ENCODE results near the gene C1orf105. TPM values are rescaled to one million over a fixed set of nuclear protein-coding genes. Genes with fewer than 3 reads are reported as not detected.

The C1orf105 gene
- total and polyA plus RNA-seq, 10 donors: not detected

- TF ChIP-seq POLR2A (IDR thresholded peaks at IDR 0.05): no peak
- Histone ChIP-seq H3K27me3 (replicated peaks in 1 of 7) (no peaks in the 10 kb centered on the region), H3K4me1 (no peaks in the 10 kb centered on the region), H3K27ac (no peak overlapping the region), H3K9me3 (no peaks in the 10 kb centered on the region), H3K4me3 (no peak overlapping the region), H3K36me3 (no peaks in the 10 kb centered on the region)
- DNase-seq: no peak
- 84 to 97% (median 93%) methylated on average over 1 of the region's 1 CpG for WGBS, 5 donors
- intact Hi-C loops (cut with DNase I; ENCODE audit: low total_unique reads): no loop called here
Observed at GRCh38 chr1:172460887-172461315, 40.4 kb downstream of the C1orf105 start.

GRCh38 chr1:172465617-172466016, 45.1 kb downstream of the C1orf105 start:
- intact Hi-C loops (cut with DNase I; ENCODE audit: low total_unique reads): no loop called here
- Histone ChIP-seq H3K27ac (no peak overlapping the region), H3K9me3 (no peaks in the 10 kb centered on the region), H3K36me3 (no peaks in the 10 kb centered on the region), H3K27me3 (replicated peaks in 1 of 7) (no peaks in the 10 kb centered on the region), H3K4me3 (no peak overlapping the region), H3K4me1 (no peaks in the 10 kb centered on the region)
- no peak for TF ChIP-seq POLR2A (IDR thresholded peaks at IDR 0.05)
- no peak for TF ChIP-seq CTCF (IDR thresholded peaks at IDR 0.05 in 8 of 11, conservative IDR thresholded peaks at IDR 0.05 in 3 of 11)
- TF ChIP-seq POLR2AphosphoS5 (IDR thresholded peaks at IDR 0.05): no peak
- DNase-seq: no peak
- 83 to 100% (median 93%) methylated on average over 1 of the region's 1 CpG for WGBS, 5 donors

- Histone ChIP-seq H3K9me3 (no peaks in the 10 kb centered on the region), H3K4me1 (no peaks in the 10 kb centered on the region), H3K36me3 (no peaks in the 10 kb centered on the region), H3K27me3 (replicated peaks in 1 of 7) (no peaks in the 10 kb centered on the region), H3K4me3 (no peak overlapping the region), H3K27ac (no peak overlapping the region)
- WGBS, 5 donors: 86 to 98% (median 97%) methylated on average over 3 of the region's 3 CpGs
- intact Hi-C loops (cut with DNase I; ENCODE audit: low total_unique reads): no loop called here
- DNase-seq: no peak
- TF ChIP-seq POLR2AphosphoS5 (IDR thresholded peaks at IDR 0.05) (no peak), CTCF (IDR thresholded peaks at IDR 0.05 in 8 of 11, conservative IDR thresholded peaks at IDR 0.05 in 3 of 11) (no peak), POLR2A (IDR thresholded peaks at IDR 0.05) (no peak)
Observed at GRCh38 chr1:172466795-172467407, 46.4 kb downstream of the C1orf105 start.

- TF ChIP-seq CTCF (IDR thresholded peaks at IDR 0.05 in 8 of 11, conservative IDR thresholded peaks at IDR 0.05 in 3 of 11) (no peak), POLR2AphosphoS5 (IDR thresholded peaks at IDR 0.05) (no peak), POLR2A (IDR thresholded peaks at IDR 0.05) (no peak)
- WGBS, 5 donors: 46 to 72% (median 56%) methylated on average over 3 of the region's 3 CpGs
- intact Hi-C loops (cut with DNase I; ENCODE audit: low total_unique reads): no loop called here
- Histone ChIP-seq H3K27me3 (replicated peaks in 1 of 7) (no peaks in the 10 kb centered on the region), H3K4me3 (no peak overlapping the region), H3K27ac (no peak overlapping the region), H3K9me3 (no peaks in the 10 kb centered on the region), H3K4me1 (peaks cover 0 to under 1% (median 0%) of the 10 kb centered on the region in 6 donors), H3K36me3 (no peaks in the 10 kb centered on the region)
- no peak for DNase-seq
Observed at GRCh38 chr1:172467446-172467845, 47.0 kb downstream of the C1orf105 start.

Data from spleen (tissue), 11 donors.